Measurements from ENCODE around the gene BMF.
"Not testable (repeated sequence)": the region's sequence is repeated elsewhere in the genome, so short reads cannot be mapped to it uniquely, and the experiment has no call there.

Gene BMF

DNA sequence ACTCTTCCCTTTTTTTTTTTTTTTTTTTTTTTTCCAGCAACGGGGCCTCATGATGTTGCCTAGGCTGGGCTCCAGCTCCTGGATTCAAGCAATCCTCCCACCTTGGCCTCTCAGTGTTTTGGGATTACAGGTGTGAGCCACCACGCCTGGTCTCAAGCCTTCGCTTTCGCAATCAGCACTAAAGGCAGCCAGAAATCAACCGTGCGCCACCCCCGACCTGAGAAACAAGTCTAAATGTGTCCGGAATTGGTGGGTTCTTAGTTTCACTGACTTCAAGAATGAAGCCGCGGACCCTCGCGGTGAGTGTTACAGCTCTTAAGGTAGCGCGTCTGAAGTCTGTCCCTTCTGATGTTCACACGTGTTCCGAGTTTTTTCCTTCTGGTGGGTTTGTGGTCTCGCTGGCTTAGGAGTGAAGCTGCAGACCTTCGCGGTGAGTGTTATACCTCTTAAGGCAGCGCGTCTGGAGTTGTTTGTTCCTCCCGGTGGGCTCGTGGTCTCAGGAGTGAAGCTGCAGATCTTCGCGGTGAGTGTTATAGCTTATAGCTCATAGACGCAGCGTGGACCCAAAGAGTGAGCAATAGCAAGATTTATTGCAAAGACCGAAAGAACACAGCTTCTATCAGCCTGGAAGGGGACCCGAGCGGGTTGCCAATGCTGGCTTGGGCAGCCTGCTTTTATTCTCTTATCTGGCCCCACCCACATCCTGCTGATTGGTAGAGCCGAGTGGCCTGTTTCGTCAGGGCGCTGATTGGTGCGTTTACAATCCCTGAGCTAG, 34.8 kb downstream of the BMF start:
- H3K4me3 ChIP-seq (ENCODE audit: low read depth in 1 of 2, low read length in 2 of 2); H3K9me3 ChIP-seq (ENCODE audit: control insufficient read depth in 1 of 2, low read length in 2 of 2); H3K27me3 ChIP-seq (ENCODE audit: control insufficient read depth in 1 of 2, insufficient read depth in 2 of 2, low read length in 2 of 2); H3K9ac ChIP-seq (ENCODE audit: low read depth in 1 of 2, low read length in 2 of 2); H3K36me3 ChIP-seq (ENCODE audit: control insufficient read depth in 1 of 2, insufficient read depth in 2 of 2, low read length in 2 of 2); H3K27ac ChIP-seq (ENCODE audit: low read depth, low read length): not testable (repeated sequence)
- H3K4me1 ChIP-seq (ENCODE audit: control insufficient read depth in 1 of 2, insufficient read depth in 2 of 2, low read length in 2 of 2): peaks cover 13 to 27% of the 10 kb centered on the region in 2 donors

DNA sequence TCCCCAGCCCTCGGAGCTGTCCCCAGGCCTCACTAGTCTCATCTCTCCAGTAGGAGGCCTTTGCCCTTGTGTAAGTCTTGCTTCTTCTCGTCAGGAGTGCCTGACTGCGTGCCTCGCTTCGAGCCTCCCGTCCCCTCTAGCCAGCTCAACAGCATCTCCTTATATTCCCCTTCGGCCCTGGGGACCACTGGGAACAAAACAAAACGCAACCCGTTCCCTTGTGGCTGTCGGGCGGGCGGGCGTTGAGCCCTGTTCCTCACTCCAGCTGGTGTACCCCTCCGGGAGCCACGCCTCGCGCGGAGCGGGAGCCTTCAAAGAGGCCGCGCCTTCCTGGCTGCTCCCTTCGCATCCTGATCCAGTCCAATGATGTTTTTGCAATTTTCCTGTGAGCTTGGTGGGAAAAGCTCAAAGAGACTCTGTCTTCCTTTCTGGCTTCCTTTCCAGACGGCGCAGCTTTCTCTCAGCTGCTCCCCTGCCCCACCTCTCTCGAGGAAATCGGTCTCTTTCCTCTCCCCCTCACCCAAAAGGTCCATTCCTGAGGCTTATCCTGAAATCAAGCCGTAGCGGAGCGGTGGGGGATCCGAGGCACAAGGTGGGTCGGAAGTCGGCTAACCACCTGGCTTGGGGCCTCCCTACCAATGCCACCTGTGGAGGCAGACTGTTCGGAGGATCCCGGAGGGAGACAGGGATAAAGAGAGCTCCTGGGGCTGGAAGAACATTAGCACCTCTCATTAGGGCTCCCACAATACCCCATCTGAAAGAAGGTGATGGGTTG, 36.3 kb downstream of the BMF start:
- Histone ChIP-seq H3K9ac (ENCODE audit: low read depth in 1 of 2, low read length in 2 of 2) (no peak overlapping the region), H3K36me3 (ENCODE audit: control insufficient read depth in 1 of 2, insufficient read depth in 2 of 2, low read length in 2 of 2) (no peaks in the 10 kb centered on the region), H3K9me3 (ENCODE audit: control insufficient read depth in 1 of 2, low read length in 2 of 2) (no peaks in the 10 kb centered on the region), H3K27ac (ENCODE audit: low read depth, low read length) (no peak overlapping the region), H3K4me1 (ENCODE audit: control insufficient read depth in 1 of 2, insufficient read depth in 2 of 2, low read length in 2 of 2) (peaks cover 17 to 27% of the 10 kb centered on the region in 2 donors), H3K4me3 (ENCODE audit: low read depth in 1 of 2, low read length in 2 of 2) (no peak overlapping the region), H3K27me3 (ENCODE audit: control insufficient read depth in 1 of 2, insufficient read depth in 2 of 2, low read length in 2 of 2) (no peaks in the 10 kb centered on the region)

DNA sequence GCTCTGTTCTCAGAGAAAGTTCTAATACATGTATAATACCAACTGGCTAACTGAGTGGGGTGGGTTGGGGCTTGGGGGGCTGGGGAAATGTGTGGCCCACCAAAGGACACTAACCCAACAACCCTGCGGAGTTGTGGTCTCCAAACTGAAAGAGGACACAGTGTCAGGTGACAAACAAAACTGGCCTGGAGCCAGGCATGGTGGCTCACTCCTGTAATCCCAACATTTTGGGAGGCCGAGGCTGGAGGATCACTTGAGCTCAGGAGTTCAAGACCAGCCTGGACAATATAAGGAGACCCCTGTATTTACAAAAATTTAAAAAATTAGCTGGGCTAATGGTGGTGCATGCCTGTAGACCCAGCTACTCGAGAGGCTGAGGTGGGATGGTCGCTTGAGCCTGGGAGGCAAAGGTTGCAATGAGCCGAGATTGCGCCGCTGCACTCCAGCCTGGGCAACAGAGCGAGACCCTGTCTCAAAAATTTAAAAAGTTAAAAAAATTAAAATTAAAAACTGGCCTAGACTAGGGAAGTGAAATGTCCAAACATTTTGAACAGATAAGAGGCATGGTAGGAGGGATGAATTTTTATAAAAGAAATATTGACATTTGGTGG, 38.0 kb downstream of the BMF start:
- no peaks in the 10 kb centered on the region for H3K36me3 ChIP-seq (ENCODE audit: control insufficient read depth in 1 of 2, insufficient read depth in 2 of 2, low read length in 2 of 2)
- no peak overlapping the region for H3K4me3 ChIP-seq (ENCODE audit: low read depth in 1 of 2, low read length in 2 of 2)
- no peaks in the 10 kb centered on the region for H3K9me3 ChIP-seq (ENCODE audit: control insufficient read depth in 1 of 2, low read length in 2 of 2)
- no peak overlapping the region for H3K9ac ChIP-seq (ENCODE audit: low read depth in 1 of 2, low read length in 2 of 2)
- peaks cover 21 to 26% of the 10 kb centered on the region in 2 donors for H3K4me1 ChIP-seq (ENCODE audit: control insufficient read depth in 1 of 2, insufficient read depth in 2 of 2, low read length in 2 of 2)
- no peak overlapping the region for H3K27ac ChIP-seq (ENCODE audit: low read depth, low read length)
- H3K27me3 ChIP-seq (ENCODE audit: control insufficient read depth in 1 of 2, insufficient read depth in 2 of 2, low read length in 2 of 2): no peaks in the 10 kb centered on the region

DNA sequence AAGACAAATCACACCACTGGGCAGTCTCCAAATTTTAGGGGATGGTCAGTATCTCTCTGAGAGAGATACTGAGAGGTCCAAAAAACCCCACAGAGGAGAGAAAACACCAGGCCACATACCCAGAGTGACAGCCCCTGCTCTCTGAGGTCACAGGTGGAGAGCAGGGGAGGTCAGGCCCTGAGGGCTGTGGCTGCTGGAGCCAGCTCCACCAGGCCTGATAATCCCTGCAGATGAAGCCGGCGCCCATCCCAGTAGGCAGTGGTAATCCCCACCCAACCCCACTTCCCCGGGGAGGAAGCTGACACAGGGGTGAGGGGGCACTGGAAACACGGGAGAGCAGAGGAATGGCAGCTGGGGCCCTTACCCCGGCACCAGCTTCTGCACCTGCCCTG, 38.5 kb downstream of the BMF start:
- peaks cover 22 to 24% of the 10 kb centered on the region in 2 donors for H3K4me1 ChIP-seq (ENCODE audit: control insufficient read depth in 1 of 2, insufficient read depth in 2 of 2, low read length in 2 of 2)
- H3K4me3 ChIP-seq (ENCODE audit: low read depth in 1 of 2, low read length in 2 of 2): no peak overlapping the region
- no peak overlapping the region for H3K9ac ChIP-seq (ENCODE audit: low read depth in 1 of 2, low read length in 2 of 2)
- no peak overlapping the region for H3K27ac ChIP-seq (ENCODE audit: low read depth, low read length)
- no peaks in the 10 kb centered on the region for H3K36me3 ChIP-seq (ENCODE audit: control insufficient read depth in 1 of 2, insufficient read depth in 2 of 2, low read length in 2 of 2)
- H3K9me3 ChIP-seq (ENCODE audit: control insufficient read depth in 1 of 2, low read length in 2 of 2): no peaks in the 10 kb centered on the region
- no peaks in the 10 kb centered on the region for H3K27me3 ChIP-seq (ENCODE audit: control insufficient read depth in 1 of 2, insufficient read depth in 2 of 2, low read length in 2 of 2)

DNA sequence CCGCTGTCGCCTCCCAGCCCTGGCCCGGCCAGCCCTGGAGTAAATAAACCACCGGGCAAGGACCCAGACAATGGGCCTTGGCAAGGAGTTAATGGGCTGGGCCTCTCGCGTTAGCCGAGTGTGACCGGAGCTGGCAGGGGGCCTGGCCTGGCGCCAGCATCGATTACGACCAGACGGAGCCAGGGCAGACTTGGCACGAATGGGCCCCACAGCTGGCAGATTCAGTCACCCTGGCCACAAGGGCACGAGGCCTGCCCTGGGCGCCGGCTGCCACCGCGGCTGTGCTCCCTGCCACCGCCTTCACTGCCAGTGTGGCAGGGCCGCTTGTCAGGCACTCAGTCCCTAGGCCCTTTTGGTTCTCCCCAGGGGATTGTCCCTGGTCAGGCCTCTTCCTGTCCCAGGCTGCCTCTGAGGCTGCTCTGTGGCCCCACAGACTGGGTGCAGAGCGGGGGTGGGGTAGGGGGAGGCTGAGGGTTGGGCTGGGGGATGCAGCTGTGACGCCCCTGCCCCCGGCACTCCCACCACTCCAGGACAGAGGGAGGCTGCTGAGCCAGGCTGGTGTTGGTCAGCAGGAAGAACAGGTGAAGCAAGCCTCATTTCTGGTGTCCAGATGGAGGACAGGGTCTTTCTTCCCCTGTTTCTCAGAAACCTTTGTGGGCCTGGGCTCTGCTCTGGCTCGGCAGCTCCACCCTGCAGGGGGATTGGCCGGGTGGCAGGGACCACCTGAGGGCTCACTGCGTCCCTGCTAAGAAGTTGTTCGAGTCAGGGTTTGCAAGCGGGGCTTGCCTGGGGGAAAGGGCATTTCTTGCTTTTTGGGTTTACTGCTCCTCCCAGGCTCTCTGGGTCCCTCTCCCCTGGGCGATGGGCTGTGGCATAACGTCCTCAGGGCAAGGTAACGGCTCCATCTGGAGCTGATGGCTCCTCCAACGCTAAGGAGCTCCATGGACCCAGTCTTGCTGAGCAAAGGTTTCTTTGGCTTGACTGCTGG, 39.2 kb downstream of the BMF start:
- H3K36me3 ChIP-seq (ENCODE audit: control insufficient read depth in 1 of 2, insufficient read depth in 2 of 2, low read length in 2 of 2): no peaks in the 10 kb centered on the region
- H3K9ac ChIP-seq (ENCODE audit: low read depth in 1 of 2, low read length in 2 of 2): no peak overlapping the region
- H3K27ac ChIP-seq (ENCODE audit: low read depth, low read length): peak overlapping the region; percentile 46
- H3K4me1 ChIP-seq (ENCODE audit: control insufficient read depth in 1 of 2, insufficient read depth in 2 of 2, low read length in 2 of 2): peaks cover 28 to 29% of the 10 kb centered on the region in 2 donors
- H3K4me3 ChIP-seq (ENCODE audit: low read depth in 1 of 2, low read length in 2 of 2): no peak overlapping the region
- no peaks in the 10 kb centered on the region for H3K27me3 ChIP-seq (ENCODE audit: control insufficient read depth in 1 of 2, insufficient read depth in 2 of 2, low read length in 2 of 2)
- H3K9me3 ChIP-seq (ENCODE audit: control insufficient read depth in 1 of 2, low read length in 2 of 2): no peaks in the 10 kb centered on the region

DNA sequence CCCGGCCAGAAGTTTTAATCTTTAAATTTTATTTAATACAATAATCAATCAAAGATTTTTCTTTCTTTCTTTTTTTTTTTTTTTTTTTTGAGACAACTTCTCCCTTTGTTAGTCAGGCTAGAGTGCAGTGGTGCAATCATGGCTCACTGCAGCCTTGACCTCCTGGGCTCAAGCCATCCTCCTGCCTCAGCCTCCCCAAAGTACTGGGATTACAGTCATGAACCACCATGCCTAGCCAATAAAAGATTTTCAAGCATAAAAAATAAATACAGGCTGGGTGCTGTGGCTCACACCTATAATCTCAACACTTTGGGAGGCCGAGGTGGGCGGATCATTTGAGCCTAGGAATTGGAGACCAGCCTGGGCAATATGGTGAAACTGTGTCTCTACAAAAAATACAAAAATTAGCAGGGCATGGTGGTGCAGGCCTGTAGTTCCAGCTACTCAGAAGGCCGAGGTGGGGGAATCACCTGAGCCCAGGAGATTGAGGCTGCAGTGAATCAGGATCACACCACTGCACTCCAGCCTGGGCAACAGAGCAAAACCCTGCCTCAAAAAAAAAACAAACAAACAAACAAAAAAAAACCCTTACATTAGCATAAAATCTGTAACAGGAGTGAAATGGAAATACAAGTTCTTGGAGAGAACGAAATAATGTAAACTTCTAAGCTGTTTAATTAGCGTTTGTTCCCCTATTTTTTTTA, 40.6 kb downstream of the BMF start:
- Histone ChIP-seq H3K36me3 (ENCODE audit: control insufficient read depth in 1 of 2, insufficient read depth in 2 of 2, low read length in 2 of 2) (no peaks in the 10 kb centered on the region), H3K27me3 (ENCODE audit: control insufficient read depth in 1 of 2, insufficient read depth in 2 of 2, low read length in 2 of 2) (no peaks in the 10 kb centered on the region), H3K27ac (ENCODE audit: low read depth, low read length) (no peak overlapping the region), H3K9me3 (ENCODE audit: control insufficient read depth in 1 of 2, low read length in 2 of 2) (no peaks in the 10 kb centered on the region), H3K4me1 (ENCODE audit: control insufficient read depth in 1 of 2, insufficient read depth in 2 of 2, low read length in 2 of 2) (peaks cover 28 to 29% of the 10 kb centered on the region in 2 donors), H3K4me3 (ENCODE audit: low read depth in 1 of 2, low read length in 2 of 2) (no peak overlapping the region), H3K9ac (ENCODE audit: low read depth in 1 of 2, low read length in 2 of 2) (no peak overlapping the region)

DNA sequence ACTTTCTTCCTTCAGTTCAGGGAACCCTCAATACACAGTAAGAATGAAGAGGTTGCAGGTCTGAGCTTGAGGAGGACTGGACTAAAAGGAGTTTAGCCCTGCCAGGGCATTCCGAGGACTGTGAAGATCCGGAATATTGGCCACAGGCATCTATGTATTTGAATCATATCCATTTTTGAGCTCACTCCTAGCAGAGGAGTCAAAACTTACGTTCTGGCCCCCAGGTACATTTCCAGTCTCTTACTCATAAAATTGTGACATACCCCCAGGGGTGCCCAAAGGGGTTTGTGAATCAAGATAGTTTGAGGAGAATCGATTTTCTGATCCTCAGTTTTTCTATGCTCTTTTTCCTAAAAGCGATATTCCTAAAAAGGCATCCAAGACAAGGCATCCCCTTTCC, 42.1 kb downstream of the BMF start:
- Histone ChIP-seq H3K36me3 (ENCODE audit: control insufficient read depth in 1 of 2, insufficient read depth in 2 of 2, low read length in 2 of 2) (no peaks in the 10 kb centered on the region), H3K27ac (ENCODE audit: low read depth, low read length) (no peak overlapping the region), H3K9me3 (ENCODE audit: control insufficient read depth in 1 of 2, low read length in 2 of 2) (no peaks in the 10 kb centered on the region), H3K9ac (ENCODE audit: low read depth in 1 of 2, low read length in 2 of 2) (no peak overlapping the region), H3K4me3 (ENCODE audit: low read depth in 1 of 2, low read length in 2 of 2) (no peak overlapping the region), H3K4me1 (ENCODE audit: control insufficient read depth in 1 of 2, insufficient read depth in 2 of 2, low read length in 2 of 2) (peaks cover 22 to 28% of the 10 kb centered on the region in 2 donors), H3K27me3 (ENCODE audit: control insufficient read depth in 1 of 2, insufficient read depth in 2 of 2, low read length in 2 of 2) (no peaks in the 10 kb centered on the region)

DNA sequence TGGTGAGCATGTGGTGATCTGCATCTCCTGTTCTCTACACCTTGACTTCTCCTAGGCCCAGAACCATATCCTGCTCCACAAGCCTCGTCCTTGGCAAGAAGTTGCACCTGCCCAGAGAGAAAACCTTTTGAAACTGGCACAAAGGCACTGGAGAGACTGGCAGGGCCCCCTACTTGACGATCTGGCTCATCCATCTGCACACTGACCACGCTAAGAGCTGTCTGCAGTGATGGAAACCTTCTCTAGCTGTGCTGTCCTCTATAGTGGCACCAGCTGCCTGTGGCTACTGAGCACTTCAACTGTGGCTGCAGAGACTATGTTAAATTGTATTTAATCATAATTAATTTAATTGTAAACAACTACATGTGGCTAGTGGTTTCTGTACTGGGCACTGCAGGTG, 43.5 kb downstream of the BMF start:
- Histone ChIP-seq H3K36me3 (ENCODE audit: control insufficient read depth in 1 of 2, insufficient read depth in 2 of 2, low read length in 2 of 2) (no peaks in the 10 kb centered on the region), H3K27ac (ENCODE audit: low read depth, low read length) (no peak overlapping the region), H3K4me1 (ENCODE audit: control insufficient read depth in 1 of 2, insufficient read depth in 2 of 2, low read length in 2 of 2) (peaks cover 20 to 26% of the 10 kb centered on the region in 2 donors), H3K9ac (ENCODE audit: low read depth in 1 of 2, low read length in 2 of 2) (no peak overlapping the region), H3K9me3 (ENCODE audit: control insufficient read depth in 1 of 2, low read length in 2 of 2) (no peaks in the 10 kb centered on the region), H3K4me3 (ENCODE audit: low read depth in 1 of 2, low read length in 2 of 2) (no peak overlapping the region), H3K27me3 (ENCODE audit: control insufficient read depth in 1 of 2, insufficient read depth in 2 of 2, low read length in 2 of 2) (no peaks in the 10 kb centered on the region)

DNA sequence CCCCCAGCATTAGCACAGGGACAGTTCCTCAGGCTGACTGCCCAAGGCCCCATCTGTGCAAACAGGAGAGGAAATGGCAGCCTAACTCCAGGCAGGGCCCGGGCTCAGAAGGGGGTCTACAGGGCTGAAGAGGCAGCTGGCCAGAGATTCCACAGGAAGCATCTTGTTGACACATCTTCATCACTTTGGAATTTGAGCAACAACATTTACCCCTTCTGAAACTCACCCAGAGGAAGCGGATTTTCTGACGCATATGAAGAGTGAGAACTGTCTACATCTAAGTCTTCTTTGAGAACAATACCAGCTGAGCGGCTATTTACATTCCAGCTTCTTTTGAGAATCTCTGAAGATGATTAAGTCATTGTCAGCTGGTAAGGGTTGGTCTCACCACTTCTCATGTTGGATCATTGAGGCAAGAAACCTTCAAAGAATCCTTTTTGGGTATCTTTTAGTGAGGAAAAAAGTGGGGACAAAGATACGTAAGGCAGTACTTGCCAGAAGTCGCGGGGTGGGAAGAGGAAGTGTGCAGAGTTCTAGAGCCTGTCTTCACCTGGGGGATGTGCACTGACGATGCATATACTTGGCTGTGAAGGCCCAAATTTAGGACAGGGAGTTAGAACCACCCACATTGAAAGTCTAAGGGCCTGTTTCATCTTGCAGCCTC, 44.3 kb downstream of the BMF start:
- H3K9ac ChIP-seq (ENCODE audit: low read depth in 1 of 2, low read length in 2 of 2): no peak overlapping the region
- H3K27ac ChIP-seq (ENCODE audit: low read depth, low read length): no peak overlapping the region
- no peaks in the 10 kb centered on the region for H3K27me3 ChIP-seq (ENCODE audit: control insufficient read depth in 1 of 2, insufficient read depth in 2 of 2, low read length in 2 of 2)
- H3K4me3 ChIP-seq (ENCODE audit: low read depth in 1 of 2, low read length in 2 of 2): no peak overlapping the region
- H3K36me3 ChIP-seq (ENCODE audit: control insufficient read depth in 1 of 2, insufficient read depth in 2 of 2, low read length in 2 of 2): no peaks in the 10 kb centered on the region
- peaks cover 13 to 18% of the 10 kb centered on the region in 2 donors for H3K4me1 ChIP-seq (ENCODE audit: control insufficient read depth in 1 of 2, insufficient read depth in 2 of 2, low read length in 2 of 2)
- no peaks in the 10 kb centered on the region for H3K9me3 ChIP-seq (ENCODE audit: control insufficient read depth in 1 of 2, low read length in 2 of 2)
